Erythroblast (primary cell): Measurements from ENCODE around the gene RGCC.

Experiments
- GATA1 ChIP-seq: IDR thresholded peaks from 2 replicates; pipeline ENCODE4 v1.6.1; 2011; ENCODE audit warnings: low read depth, mild to moderate bottlenecking, control low read depth, low read length, moderate library complexity
- POLR2A ChIP-seq: IDR thresholded peaks from 2 replicates; pipeline ENCODE4 v1.6.1; 2011; ENCODE audit warnings: mild to moderate bottlenecking, low read length

DNA sequence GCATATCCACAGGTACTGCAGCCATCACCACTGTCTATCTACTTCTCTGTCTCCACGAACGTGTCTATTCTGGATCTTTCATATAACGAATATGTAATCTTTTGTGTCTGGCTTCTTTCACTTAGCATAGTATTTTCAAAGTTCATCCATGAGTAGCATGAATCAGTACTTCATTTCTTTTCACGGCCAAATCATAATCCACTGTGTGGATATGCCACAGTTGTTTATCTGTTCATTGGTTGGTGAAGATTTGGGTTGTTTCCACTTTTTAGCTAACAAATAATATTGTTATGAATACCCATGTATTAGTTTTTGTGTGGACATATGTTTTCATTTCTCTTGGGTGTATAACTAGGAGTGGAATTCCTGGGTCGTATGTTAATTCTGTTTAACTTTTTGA is 14.4 kb downstream of the RGCC start:
- TF ChIP-seq POLR2A (no peak), GATA1 (no peak)
